Inflammatory macrophage treated with lipopolysaccharide for 4 hours (primary cell): ENCODE results near the gene YWHAQ.

ENCODE experiments used
- DNase-seq: peaks from one replicate; pipeline ENCODE4 v3.0.0-alpha.2; 2020

YWHAQ gene

DNA sequence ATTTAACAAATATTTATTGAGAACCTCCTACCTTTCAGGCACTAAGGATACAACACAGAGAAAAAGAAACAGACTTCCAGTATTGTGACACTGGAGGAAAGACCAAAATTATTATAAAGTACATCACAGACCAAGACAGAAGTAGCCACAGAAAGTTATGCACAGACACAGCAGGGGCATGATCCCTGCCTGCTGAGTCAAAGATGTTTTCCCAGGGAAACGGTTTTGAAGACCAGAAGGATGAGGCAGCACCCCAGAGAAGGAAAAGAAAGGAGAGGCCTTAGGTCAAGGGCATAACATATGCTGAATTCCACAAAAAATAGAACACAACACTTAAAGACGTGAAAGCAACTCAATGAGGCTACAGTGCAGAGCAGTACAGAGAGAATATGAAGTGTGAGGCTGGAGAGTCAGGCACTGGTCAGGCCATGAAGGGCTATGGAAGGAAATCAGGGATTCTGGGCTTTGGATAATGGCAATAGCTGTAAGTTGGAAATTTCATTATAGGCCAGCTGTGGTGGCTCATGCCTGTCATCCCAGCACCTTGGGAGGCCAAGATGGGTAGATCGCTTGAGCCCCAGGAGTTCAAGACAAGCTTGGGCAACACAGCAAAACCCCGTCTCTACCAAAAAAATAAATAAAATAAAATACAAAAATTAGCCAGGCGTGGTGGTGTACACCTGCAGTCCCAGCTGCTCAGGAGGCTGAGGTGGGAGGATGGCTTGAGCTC lies 83.4 kb downstream of the YWHAQ start:
- DNase-seq: no peak

- no peak for DNase-seq
Measured at GRCh38 chr2:9545502-9545901, 85.3 kb downstream of the YWHAQ start.

- DNase-seq: peak; percentile 65
Measured at GRCh38 chr2:9543557-9543956, 87.2 kb downstream of the YWHAQ start.

DNA sequence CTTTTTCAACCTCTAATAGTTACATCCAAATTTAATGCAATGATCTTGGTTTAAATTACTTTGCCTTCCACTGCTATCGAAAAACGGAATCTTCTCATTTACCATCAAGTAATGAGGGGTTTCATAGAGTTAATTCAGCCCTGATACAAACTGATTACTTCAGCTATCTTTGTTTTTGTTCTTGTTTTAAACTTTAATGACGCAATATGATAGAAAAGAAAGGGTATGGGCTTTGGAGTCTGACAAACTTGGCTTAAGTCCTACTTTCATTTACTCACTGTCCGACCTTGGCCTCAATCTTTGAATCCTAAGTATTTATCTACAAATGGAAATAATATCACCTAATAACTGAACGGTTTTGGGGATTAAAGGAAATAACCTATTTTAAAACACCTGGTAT lies 91.3 kb downstream of the YWHAQ start:
- peak; percentile 82 for DNase-seq

GRCh38 chr2:9538000-9538507 lies 92.7 kb downstream of the YWHAQ start:
- peak; percentile 97 for DNase-seq

GRCh38 chr2:9536504-9536903 lies 94.3 kb downstream of the YWHAQ start:
- no peak for DNase-seq

- DNase-seq: peak; percentile 50
Measured at GRCh38 chr2:9535177-9535576, 95.6 kb downstream of the YWHAQ start.
